Activated T-helper 2 cell treated with anti-CD3 and anti-CD28 coated beads, Interferon-gamma antibody, Interleukin-2, Interleukin-4, amounts not matched to agents 10 μg/mL and 5 μg/mL and 100 μg/mL, durations not matched to agents 14 hours and 24 hours and 36 hours (primary cell): ENCODE results near the gene SLC35B1. TPM values are rescaled to one million over a fixed set of nuclear protein-coding genes. Genes with fewer than 3 reads are reported as not detected.
"Not testable (repeated sequence)": the region's sequence is repeated elsewhere in the genome, so short reads cannot be mapped to it uniquely, and the experiment has no call there.

ENCODE experiments used
- DNase-seq: peaks from one replicate; pipeline ENCODE4 v3.0.0; 2021; ENCODE audit warnings: low spot score
- H3K27ac Mint-ChIP-seq: one replicate; pipeline ENCODE4 v1.8.0; 2021; ENCODE audit warnings: mixed read lengths
- H3K27me3 Mint-ChIP-seq: one replicate; pipeline ENCODE4 v1.8.0; 2021; ENCODE audit warnings: low read depth, mixed read lengths
- H3K36me3 Mint-ChIP-seq: one replicate; pipeline ENCODE4 v1.8.0; 2021; ENCODE audit warnings: low read depth, mixed read lengths
- H3K4me1 Mint-ChIP-seq: one replicate; pipeline ENCODE4 v1.8.0; 2021; ENCODE audit warnings: low read depth, mixed read lengths
- H3K4me3 Mint-ChIP-seq: one replicate; pipeline ENCODE4 v1.8.0; 2021; ENCODE audit warnings: low read depth, mild to moderate bottlenecking, moderate library complexity, mixed read lengths
- H3K9me3 Mint-ChIP-seq: one replicate; pipeline ENCODE4 v1.8.0; 2021; ENCODE audit warnings: mixed read lengths
- intact Hi-C: fragments of 100-400 bp; cut with micrococcal nuclease; formaldehyde crosslinking; loops from one replicate; pipeline ENCODE4 v1.15.1; 2023
- total RNA-seq: library from RNA; stranded (reverse); gene quantifications from 2 replicates; pipeline ENCODE4 v1.2.3, GENCODE V29; 2022

SLC35B1 gene
- total RNA-seq, 1 donor from 2014 or later = 75.7 TPM

DNA sequence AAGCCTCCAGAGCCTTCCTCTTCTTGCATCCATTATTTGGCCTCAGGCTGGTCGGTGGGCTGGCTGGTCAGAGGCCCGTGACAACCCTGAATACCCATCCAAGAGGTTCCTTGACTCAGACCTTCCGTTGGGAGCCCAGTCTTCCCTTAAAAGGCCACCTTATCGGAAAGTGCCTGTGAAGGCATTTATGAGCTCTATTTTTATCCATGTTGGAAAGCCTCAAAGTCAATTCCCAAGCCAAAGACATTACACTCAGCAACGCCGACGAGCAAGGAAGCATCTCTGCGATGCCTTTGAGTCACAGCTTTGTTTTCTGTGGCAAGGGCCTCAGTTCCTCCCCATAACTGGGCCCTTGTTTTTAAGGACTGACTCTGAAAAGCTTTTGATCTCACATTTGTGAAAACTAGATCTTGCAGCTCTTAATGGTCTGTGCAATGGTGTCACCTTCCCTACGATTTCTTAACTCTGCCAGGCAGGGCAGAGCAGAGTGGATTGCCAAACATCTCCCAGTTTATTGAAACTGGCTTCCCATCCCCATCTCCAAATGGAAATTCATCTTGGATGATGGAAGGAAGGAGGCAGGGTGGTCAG is 16.6 kb downstream of the SLC35B1 start:
- no peaks in the 10 kb centered on the region for H3K27me3 Mint-ChIP-seq
- DNase-seq = no peak
- no peak overlapping the region for H3K4me3 Mint-ChIP-seq
- peaks cover 5% of the 10 kb centered on the region for H3K9me3 Mint-ChIP-seq
- H3K36me3 Mint-ChIP-seq = peaks cover 5% of the 10 kb centered on the region
- intact Hi-C loops = no loop called here
- H3K27ac Mint-ChIP-seq = no peak overlapping the region
- peaks cover 32% of the 10 kb centered on the region for H3K4me1 Mint-ChIP-seq

DNA sequence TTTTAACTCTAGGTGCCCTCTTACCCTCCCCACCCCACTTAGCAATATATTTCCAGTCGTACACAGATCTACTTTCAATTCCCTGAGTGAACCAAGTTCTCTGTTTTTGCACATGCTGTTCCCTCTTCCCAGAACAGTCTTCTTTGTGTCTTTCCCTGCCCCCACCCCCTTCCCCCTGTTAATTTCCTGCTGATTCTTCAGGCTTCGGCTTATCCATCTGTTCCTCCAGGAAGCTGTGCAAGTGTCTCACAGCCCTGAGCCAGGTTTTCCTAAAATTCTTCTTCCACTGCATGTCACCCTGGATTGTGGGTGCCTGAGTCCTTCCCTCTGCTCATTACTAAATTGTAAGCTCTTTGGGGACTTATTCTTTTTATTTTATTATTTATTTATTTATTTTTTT is 17.5 kb downstream of the SLC35B1 start:
- Mint-ChIP-seq H3K9me3 (peaks cover 5% of the 10 kb centered on the region), H3K27me3 (no peaks in the 10 kb centered on the region), H3K4me1 (peaks cover 22% of the 10 kb centered on the region), H3K4me3 (no peak overlapping the region), H3K27ac (no peak overlapping the region), H3K36me3 (peaks cover 5% of the 10 kb centered on the region)
- intact Hi-C loops = no loop called here
- DNase-seq = no peak

DNA sequence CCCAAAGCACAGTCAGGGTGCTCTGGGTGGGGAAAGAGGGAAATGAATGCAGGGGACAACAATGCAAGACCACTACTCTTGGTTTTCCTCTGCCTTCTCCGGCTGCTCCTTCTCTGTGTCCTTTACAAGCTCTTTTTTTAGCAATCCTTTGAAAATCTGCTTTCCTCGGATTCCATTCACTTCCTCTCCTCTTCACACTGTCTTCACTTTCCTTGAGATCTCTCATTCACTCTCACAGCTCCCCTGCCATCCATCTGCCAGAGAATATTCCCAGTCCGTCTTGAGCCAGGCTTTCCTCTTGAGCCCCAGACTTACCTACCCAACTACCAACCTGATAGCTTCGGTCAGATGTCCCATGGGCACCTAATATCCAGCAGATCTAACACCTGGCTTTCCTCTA is 18.9 kb downstream of the SLC35B1 start:
- Mint-ChIP-seq H3K4me1 (peaks cover 19% of the 10 kb centered on the region), H3K4me3 (no peak overlapping the region)
- intact Hi-C loops = no loop called here

DNA sequence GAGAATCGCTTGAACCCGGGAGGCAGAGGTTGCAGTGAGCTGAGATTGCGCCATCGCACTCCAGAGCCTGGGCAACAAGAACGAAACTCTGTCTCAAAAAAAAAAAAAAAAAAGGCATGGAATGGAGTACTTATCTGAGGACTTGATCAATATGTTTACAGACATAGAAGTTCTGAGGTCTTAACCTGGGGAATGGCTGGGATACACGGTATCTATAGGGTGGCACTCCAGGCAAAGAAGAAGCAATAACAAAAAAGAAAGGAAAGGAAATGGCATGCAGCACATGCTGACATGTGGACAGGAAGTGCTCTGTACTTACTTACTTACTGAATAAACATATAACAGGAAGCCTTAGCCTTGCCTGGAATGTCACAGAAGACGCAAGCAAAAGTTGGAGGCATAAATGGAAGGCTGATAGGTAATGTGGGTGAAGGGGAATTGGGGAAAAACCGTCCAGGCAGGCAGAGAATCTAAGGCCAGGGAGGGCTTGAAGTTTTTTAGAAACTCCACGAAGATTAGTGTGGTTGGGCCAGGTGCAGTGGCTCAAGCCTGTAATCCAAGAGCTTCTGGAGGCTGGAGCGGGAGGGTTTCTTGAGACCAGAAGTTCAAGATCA is 19.8 kb downstream of the SLC35B1 start:
- H3K4me1 Mint-ChIP-seq = peaks cover 19% of the 10 kb centered on the region
- peak overlapping the region; percentile 93 for H3K27ac Mint-ChIP-seq

More for the DNA sequence above, 18.9 kb downstream of the SLC35B1 start:
- H3K27me3 Mint-ChIP-seq = no peaks in the 10 kb centered on the region
- H3K9me3 Mint-ChIP-seq = peaks cover 5% of the 10 kb centered on the region
- peak overlapping the region; percentile 81 for H3K27ac Mint-ChIP-seq
- no peak for DNase-seq
- H3K36me3 Mint-ChIP-seq = peaks cover 5% of the 10 kb centered on the region

DNA sequence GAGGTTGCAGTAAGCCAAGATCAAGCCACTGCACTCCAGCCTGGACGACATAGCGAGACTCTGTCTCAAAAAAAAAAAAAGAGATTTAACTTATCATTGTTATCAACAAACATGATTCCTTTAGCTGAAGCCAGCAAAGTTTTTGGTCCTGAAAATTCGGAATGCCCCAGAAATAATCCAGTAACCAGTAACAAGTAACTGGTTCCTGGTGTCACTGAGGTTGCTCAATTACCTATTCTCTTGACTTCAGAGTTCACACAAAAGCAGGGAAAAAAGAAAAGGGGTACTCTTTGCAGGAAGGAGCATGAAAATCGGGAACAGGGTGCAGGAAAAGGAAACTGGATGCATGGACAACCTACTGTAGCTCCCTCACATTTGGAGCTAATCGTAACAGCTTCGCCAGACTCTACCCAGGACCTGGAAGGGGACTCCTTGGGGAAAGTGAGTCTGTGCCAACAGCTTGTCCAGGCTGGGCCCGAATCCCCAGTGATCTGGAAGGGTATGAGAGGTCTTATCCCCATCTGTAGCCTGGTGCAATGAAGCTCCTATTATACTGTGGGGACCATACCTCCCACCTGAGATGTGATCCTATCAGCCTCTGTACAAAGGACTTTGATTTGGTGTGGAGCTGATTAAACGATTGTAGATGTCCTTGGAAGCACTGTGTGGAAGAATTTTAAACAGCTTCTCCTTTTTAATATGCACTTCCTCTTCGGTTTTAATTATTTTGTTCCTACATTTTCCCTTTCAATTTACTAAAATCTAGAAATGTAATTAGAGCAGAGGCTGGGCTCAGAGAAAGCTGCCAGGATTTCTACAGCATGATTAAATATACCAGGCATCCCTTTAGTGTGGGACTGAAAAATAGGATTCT is 26.4 kb downstream of the SLC35B1 start:
- intact Hi-C loops = no loop called here
- H3K36me3 Mint-ChIP-seq = no peaks in the 10 kb centered on the region
- H3K9me3 Mint-ChIP-seq = peaks cover 4% of the 10 kb centered on the region
- H3K27me3 Mint-ChIP-seq = no peaks in the 10 kb centered on the region
- no peak for DNase-seq
- no peak overlapping the region for H3K4me3 Mint-ChIP-seq
- peaks cover 10% of the 10 kb centered on the region for H3K4me1 Mint-ChIP-seq
- no peak overlapping the region for H3K27ac Mint-ChIP-seq

More for the DNA sequence above, 19.8 kb downstream of the SLC35B1 start:
- H3K4me3 Mint-ChIP-seq = no peak overlapping the region
- peaks cover 5% of the 10 kb centered on the region for H3K9me3 Mint-ChIP-seq
- peaks cover 5% of the 10 kb centered on the region for H3K36me3 Mint-ChIP-seq
- no peak for DNase-seq
- no peaks in the 10 kb centered on the region for H3K27me3 Mint-ChIP-seq
- intact Hi-C loops = no loop called here

DNA sequence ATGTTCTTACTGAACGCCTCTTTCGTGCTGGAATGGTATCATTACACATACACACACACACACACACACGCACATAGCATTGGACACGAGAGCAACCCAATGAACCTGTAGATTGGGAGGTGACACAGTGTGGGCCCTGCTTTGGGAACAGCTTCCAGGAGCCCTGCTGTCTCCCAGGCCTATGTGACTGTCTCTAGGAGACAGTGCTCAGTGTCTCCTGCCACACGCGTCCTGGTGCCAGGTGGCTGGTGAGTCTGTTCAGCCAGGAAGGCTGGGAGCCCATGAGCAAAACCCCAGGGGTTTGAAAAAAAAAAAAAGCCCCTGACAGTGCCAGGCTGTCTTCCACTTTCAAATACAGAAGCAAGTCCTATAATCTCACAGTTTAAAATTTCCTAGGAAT is 27.4 kb downstream of the SLC35B1 start:
- Mint-ChIP-seq H3K4me1 (peaks cover 20% of the 10 kb centered on the region), H3K4me3 (no peak overlapping the region), H3K27me3 (no peaks in the 10 kb centered on the region), H3K36me3 (peaks cover 6% of the 10 kb centered on the region), H3K27ac (no peak overlapping the region), H3K9me3 (peaks cover 4% of the 10 kb centered on the region)
- intact Hi-C loops = no loop called here
- DNase-seq = no peak

DNA sequence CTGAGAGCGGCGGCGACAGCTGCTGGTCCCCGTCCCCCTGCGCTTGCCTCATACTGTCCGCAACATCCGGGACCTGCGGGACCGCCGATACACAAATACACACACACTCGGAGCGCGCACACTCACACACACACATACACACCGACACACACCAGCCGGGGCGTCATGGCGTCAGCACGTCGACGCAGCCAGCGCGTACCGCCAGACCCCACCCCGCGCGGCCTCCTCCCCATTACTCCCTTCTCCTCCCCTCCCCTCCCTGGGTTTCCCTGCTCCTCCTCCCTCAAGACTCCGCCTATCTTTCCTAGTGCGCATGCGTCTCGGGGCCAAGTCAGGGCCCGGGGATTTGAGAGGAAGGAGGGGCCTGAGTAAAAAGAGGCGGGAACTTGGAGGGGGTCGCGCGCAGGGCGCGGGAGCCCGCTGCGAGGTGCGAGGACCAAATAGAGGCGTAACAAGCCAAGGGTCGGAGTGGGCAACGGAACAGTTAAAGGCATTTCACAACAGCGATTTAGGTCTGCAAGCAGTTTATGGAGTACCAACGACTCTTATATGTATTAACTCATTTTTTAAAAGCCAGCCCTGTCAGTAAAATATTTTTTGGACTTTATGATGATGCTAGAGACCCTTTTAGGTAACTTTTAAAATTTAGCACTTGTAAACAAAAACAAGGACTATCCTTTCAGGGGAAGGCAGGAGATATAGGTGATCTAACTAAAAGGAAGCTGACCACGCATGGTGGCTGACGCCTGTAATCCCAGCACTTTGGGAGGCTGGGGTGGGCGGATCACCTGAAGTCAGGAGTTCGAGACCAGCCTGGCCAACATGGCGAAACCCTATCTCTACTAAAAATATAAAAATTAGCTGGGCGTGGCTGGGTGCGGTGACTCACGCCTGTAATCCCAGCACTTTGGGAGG is 29.6 kb downstream of the SLC35B1 start, which contains the start of gene SPOP:
SPOP (minus strand) TSS at position 165 of the 915 bp plus-strand sequence. CDS start 55,287 bp downstream, outside the sequence.
- H3K4me3 Mint-ChIP-seq = peak within 1 kb of the TSS; percentile 95

DNA sequence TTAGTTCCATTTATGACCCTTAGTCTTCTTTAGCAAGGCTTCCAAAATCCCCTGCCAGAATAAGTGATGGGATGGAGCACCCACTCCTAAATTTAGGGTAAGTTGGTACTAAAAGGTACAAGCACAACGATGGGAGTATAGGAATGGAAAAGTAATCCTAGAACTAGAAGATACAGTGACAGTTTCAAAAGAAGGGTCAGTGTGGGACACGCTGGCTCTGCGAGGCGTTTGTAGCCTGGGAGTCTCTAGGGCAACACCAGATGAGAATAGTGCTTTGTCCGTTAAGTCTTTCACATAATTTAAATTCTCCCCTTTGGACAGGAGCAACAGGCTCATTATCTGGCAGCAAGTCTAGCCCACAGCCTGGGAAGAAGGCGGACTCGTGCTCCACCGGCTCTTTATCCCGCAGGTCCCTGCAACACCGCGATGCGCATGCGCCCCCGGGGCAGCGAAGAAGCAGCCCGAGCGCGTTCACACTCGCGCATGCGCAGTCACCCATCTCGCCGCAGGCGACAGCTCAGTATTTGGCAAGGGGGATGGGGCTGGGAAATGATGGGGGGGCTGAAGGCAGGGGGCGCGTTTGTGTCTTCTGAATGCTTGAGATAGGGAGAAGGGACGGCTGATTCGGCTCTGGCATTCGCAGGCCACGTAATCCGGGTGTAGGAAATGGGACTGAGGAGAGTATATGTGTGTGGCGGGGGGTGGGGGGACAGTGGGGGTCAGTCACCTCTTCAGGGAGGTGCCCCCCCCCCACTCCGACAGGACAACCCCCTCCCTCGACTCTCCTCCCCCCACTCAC is 30.4 kb downstream of the SLC35B1 start:
- Mint-ChIP-seq H3K4me3 (peak overlapping the region; percentile 95), H3K4me1 (peaks cover 33% of the 10 kb centered on the region), H3K36me3 (peaks cover 27% of the 10 kb centered on the region), H3K27ac (peak overlapping the region; percentile 98), H3K9me3 (peaks cover 4% of the 10 kb centered on the region), H3K27me3 (no peaks in the 10 kb centered on the region)
- peak; percentile 93 for DNase-seq
- intact Hi-C loops = loop anchor here (1.0 kb wide), 1 partner anchor 31 kb away; no protein-coding TSS in a partner anchor

More for the DNA sequence above, 29.6 kb downstream of the SLC35B1 start, which contains the start of gene SPOP:
- Mint-ChIP-seq H3K27ac (peak within 1 kb of the TSS; percentile 98), H3K4me1 (peaks cover 33% of the 10 kb centered on the region), H3K36me3 (peaks cover 23% of the 10 kb centered on the region), H3K9me3 (peaks cover 4% of the 10 kb centered on the region), H3K27me3 (no peaks in the 10 kb centered on the region)
- peak; percentile 99 for DNase-seq
- intact Hi-C loops = loop anchor here (1.0 kb wide), 1 partner anchor 30 kb away; no protein-coding TSS in a partner anchor

DNA sequence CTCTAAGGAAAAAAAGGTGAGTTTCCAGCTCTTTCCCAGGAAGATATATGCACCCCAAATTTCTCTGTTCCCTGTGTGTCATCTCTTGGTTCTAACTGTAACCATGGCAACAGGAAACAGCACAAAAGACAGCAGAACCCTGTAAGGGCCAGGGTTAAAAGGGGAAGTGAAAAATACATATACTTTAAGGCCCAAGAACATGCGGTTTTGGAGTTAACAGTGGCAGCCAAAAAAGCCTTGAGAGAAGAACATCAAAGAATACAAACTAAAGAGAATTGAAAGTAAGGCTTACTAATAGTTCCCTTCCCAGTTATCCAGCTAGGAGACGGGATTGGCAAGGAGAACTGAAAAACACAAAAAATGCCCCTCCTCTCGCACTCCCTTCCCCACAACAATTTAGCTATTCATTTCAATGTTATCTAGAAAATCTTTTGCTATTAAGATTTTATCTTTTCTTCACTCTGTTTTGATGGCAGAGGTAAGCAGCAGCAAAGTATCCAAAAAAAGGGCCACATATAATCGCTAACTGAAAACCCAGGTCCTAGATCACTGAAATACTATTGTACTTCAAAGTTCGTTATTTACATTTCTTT is 31.4 kb downstream of the SLC35B1 start:
- intact Hi-C loops = no loop called here
- DNase-seq = peak; percentile 29
- peaks cover 4% of the 10 kb centered on the region for H3K9me3 Mint-ChIP-seq

DNA sequence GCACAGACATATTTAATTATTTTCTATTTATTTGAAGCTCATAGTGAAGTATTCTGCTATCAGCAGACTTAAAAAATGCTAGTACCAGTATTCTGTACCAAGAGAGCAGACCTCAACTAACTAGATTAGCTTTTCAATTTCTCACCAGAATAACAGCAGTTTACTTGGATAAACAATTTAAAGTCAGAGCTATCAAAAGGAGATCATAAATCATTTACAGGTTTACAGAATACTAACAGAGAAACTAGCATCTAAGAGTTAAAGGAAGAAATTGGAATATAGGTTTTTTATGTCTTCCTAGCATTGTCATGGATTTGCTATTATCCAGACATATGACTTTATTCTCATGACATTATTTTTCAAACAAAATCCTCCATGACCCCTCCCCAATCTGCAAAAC is 33.3 kb downstream of the SLC35B1 start:
- peak overlapping the region; percentile 20 for H3K27ac Mint-ChIP-seq
- H3K4me3 Mint-ChIP-seq = no peak overlapping the region
- no peak for DNase-seq
- peaks cover 39% of the 10 kb centered on the region for H3K4me1 Mint-ChIP-seq
- H3K27me3 Mint-ChIP-seq = no peaks in the 10 kb centered on the region
- intact Hi-C loops = no loop called here
- H3K36me3 Mint-ChIP-seq = peaks cover 30% of the 10 kb centered on the region
- peaks cover 4% of the 10 kb centered on the region for H3K9me3 Mint-ChIP-seq

More for the DNA sequence above, 31.4 kb downstream of the SLC35B1 start:
- H3K27ac Mint-ChIP-seq = peak overlapping the region; percentile 98
- no peaks in the 10 kb centered on the region for H3K27me3 Mint-ChIP-seq
- peaks cover 30% of the 10 kb centered on the region for H3K36me3 Mint-ChIP-seq
- peak overlapping the region; percentile 95 for H3K4me3 Mint-ChIP-seq
- peaks cover 33% of the 10 kb centered on the region for H3K4me1 Mint-ChIP-seq

DNA sequence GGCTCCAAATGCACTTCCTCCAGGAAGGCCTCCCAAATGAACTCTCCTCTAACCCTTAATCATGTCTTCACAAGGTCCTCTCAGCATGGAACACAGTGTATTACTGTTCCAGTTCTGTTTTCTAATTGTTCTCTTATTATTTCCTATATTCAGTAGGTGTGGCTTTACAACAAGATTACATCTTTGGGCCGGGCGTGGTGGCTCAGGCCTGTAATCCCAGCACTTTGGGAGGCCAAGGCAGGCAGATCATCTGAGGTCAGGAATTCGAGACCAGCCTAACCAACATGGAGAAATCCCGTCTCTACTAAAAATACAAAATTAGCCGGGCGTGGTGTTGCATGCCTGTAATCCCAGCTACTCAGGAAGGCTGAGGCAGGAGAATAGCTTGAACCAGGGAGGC is 34.1 kb downstream of the SLC35B1 start:
- intact Hi-C loops, H3K27ac Mint-ChIP-seq, H3K4me3 Mint-ChIP-seq, H3K27me3 Mint-ChIP-seq, DNase-seq, H3K9me3 Mint-ChIP-seq: not testable (repeated sequence)
- Mint-ChIP-seq H3K4me1 (peaks cover 39% of the 10 kb centered on the region), H3K36me3 (peaks cover 30% of the 10 kb centered on the region)
